ENCODE results near the gene SLC30A7.

DNA sequence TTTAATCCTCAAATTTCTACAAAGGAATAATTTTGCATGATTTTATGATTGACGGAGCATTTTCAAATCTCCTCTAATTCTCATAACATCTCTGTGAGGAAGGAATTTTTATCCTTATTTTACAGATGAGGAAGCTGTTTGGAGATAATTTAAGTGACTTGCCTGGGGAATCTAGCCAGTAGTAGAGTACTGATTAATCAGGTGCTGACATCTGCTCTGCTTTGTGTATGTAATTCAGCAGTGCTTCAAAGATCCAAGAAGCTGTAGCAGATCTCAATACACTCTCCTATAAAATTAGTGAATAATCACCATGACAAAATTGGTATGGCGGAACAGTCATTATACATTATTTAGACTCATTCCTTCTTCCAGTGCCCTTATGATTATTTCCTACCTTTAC is 83.7 kb downstream of the SLC30A7 start:
- TF ChIP-seq, protein P1, sequence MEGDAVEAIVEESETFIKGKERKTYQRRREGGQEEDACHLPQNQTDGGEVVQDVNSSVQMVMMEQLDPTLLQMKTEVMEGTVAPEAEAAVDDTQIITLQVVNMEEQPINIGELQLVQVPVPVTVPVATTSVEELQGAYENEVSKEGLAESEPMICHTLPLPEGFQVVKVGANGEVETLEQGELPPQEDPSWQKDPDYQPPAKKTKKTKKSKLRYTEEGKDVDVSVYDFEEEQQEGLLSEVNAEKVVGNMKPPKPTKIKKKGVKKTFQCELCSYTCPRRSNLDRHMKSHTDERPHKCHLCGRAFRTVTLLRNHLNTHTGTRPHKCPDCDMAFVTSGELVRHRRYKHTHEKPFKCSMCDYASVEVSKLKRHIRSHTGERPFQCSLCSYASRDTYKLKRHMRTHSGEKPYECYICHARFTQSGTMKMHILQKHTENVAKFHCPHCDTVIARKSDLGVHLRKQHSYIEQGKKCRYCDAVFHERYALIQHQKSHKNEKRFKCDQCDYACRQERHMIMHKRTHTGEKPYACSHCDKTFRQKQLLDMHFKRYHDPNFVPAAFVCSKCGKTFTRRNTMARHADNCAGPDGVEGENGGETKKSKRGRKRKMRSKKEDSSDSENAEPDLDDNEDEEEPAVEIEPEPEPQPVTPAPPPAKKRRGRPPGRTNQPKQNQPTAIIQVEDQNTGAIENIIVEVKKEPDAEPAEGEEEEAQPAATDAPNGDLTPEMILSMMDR (IDR thresholded peaks at IDR 0.05): no peak
- TF ChIP-seq POLR2A (IDR thresholded peaks at IDR 0.05): no peak

All from lower leg skin (tissue), 3 donors.